ENCODE data around the gene C2orf81. TPM values are rescaled to one million over a fixed set of nuclear protein-coding genes. Genes with fewer than 3 reads are reported as not detected.

C2orf81 gene
- polyA plus RNA-seq, 5 donors: 3.0 to 7.8 (median 6.0) TPM

Other genes starting within 250 kb of the C2orf81 start
- 100 to 1,000 TPM in 1 of 5 donors, 10 to 100 TPM in 4; 71.8 to 106 (median 79.5) TPM for gene MOB1A, start 242.7 kb downstream of the C2orf81 start, polyA plus RNA-seq (ENCODE audit: insufficient read depth in 1 of 5, insufficient read length in 5 of 5, low replicate concordance in 1 of 5)
- 10 to 100 TPM; 13.1 to 17.7 (median 15.9) TPM for gene MTHFD2, start 223.0 kb downstream of the C2orf81 start, polyA plus RNA-seq (ENCODE audit: insufficient read depth in 1 of 5, insufficient read length in 5 of 5, low replicate concordance in 1 of 5)
- 1 to 10 TPM; 5.2 to 9.9 (median 8.5) TPM for gene SLC4A5, start 78.2 kb downstream of the C2orf81 start, polyA plus RNA-seq (ENCODE audit: insufficient read depth in 1 of 5, insufficient read length in 5 of 5, low replicate concordance in 1 of 5)
- 100 to 1,000 TPM; 125 to 167 (median 142) TPM for gene DCTN1, start 41.3 kb downstream of the C2orf81 start, polyA plus RNA-seq (ENCODE audit: insufficient read depth in 1 of 5, insufficient read length in 5 of 5, low replicate concordance in 1 of 5)
- gene WDR54, start 111 bp upstream of the C2orf81 start, polyA plus RNA-seq (ENCODE audit: insufficient read depth in 1 of 5, insufficient read length in 5 of 5, low replicate concordance in 1 of 5): 10 to 100 TPM; 28.5 to 40.4 (median 36.6) TPM
- 10 to 100 TPM; 43.1 to 61.5 (median 54.6) TPM for gene RTKN, start 20.3 kb upstream of the C2orf81 start, polyA plus RNA-seq (ENCODE audit: insufficient read depth in 1 of 5, insufficient read length in 5 of 5, low replicate concordance in 1 of 5)
- gene INO80B, start 33.5 kb upstream of the C2orf81 start, polyA plus RNA-seq (ENCODE audit: insufficient read depth in 1 of 5, insufficient read length in 5 of 5, low replicate concordance in 1 of 5): 10 to 100 TPM; 21.4 to 37.0 (median 30.1) TPM
- 100 to 1,000 TPM in 4 of 5 donors, 10 to 100 TPM in 1; 95.7 to 134 (median 113) TPM for gene WBP1, start 36.8 kb upstream of the C2orf81 start, polyA plus RNA-seq (ENCODE audit: insufficient read depth in 1 of 5, insufficient read length in 5 of 5, low replicate concordance in 1 of 5)
- gene MOGS, start 43.8 kb upstream of the C2orf81 start, polyA plus RNA-seq (ENCODE audit: insufficient read depth in 1 of 5, insufficient read length in 5 of 5, low replicate concordance in 1 of 5): 10 to 100 TPM; 34.4 to 51.8 (median 45.7) TPM
- gene MRPL53, start 51.1 kb upstream of the C2orf81 start, polyA plus RNA-seq (ENCODE audit: insufficient read depth in 1 of 5, insufficient read length in 5 of 5, low replicate concordance in 1 of 5): 10 to 100 TPM; 37.7 to 68.9 (median 40.5) TPM
- 10 to 100 TPM; 13.0 to 18.1 (median 16.4) TPM for gene CCDC142, start 61.4 kb upstream of the C2orf81 start, polyA plus RNA-seq (ENCODE audit: insufficient read depth in 1 of 5, insufficient read length in 5 of 5, low replicate concordance in 1 of 5)
- 10 to 100 TPM; 32.8 to 38.1 (median 35.6) TPM for gene TTC31, start 61.5 kb upstream of the C2orf81 start, polyA plus RNA-seq (ENCODE audit: insufficient read depth in 1 of 5, insufficient read length in 5 of 5, low replicate concordance in 1 of 5)
- under 1 TPM; 0.22 to 0.94 (median 0.49) TPM for gene LBX2, start 78.0 kb upstream of the C2orf81 start, polyA plus RNA-seq (ENCODE audit: insufficient read depth in 1 of 5, insufficient read length in 5 of 5, low replicate concordance in 1 of 5)
- gene PCGF1, start 86.1 kb upstream of the C2orf81 start, polyA plus RNA-seq (ENCODE audit: insufficient read depth in 1 of 5, insufficient read length in 5 of 5, low replicate concordance in 1 of 5): 10 to 100 TPM; 20.6 to 28.2 (median 26.1) TPM
- gene TLX2, start 92.8 kb upstream of the C2orf81 start, polyA plus RNA-seq (ENCODE audit: insufficient read depth in 1 of 5, insufficient read length in 5 of 5, low replicate concordance in 1 of 5): under 1 TPM in 3 of 5 donors, not detected in 2; 0.06 to 0.14 (median 0.07) TPM
- gene DQX1, start 104.6 kb upstream of the C2orf81 start, polyA plus RNA-seq (ENCODE audit: insufficient read depth in 1 of 5, insufficient read length in 5 of 5, low replicate concordance in 1 of 5): 1 to 10 TPM in 1 of 5 donors, under 1 TPM in 4; 0.17 to 1.1 (median 0.26) TPM
- 100 to 1,000 TPM in 2 of 5 donors, 10 to 100 TPM in 3; 82.8 to 108 (median 98.9) TPM for gene AUP1, start 108.1 kb upstream of the C2orf81 start, polyA plus RNA-seq (ENCODE audit: insufficient read depth in 1 of 5, insufficient read length in 5 of 5, low replicate concordance in 1 of 5)
- 10 to 100 TPM; 30.2 to 37.6 (median 36.6) TPM for gene HTRA2, start 108.3 kb upstream of the C2orf81 start, polyA plus RNA-seq (ENCODE audit: insufficient read depth in 1 of 5, insufficient read length in 5 of 5, low replicate concordance in 1 of 5)
- 1 to 10 TPM; 7.9 to 9.9 (median 9.6) TPM for gene LOXL3, start 132.3 kb upstream of the C2orf81 start, polyA plus RNA-seq (ENCODE audit: insufficient read depth in 1 of 5, insufficient read length in 5 of 5, low replicate concordance in 1 of 5)
- 10 to 100 TPM in 2 of 5 donors, 1 to 10 TPM in 3; 7.7 to 11.8 (median 9.7) TPM for gene DOK1, start 133.1 kb upstream of the C2orf81 start, polyA plus RNA-seq (ENCODE audit: insufficient read depth in 1 of 5, insufficient read length in 5 of 5, low replicate concordance in 1 of 5)
- under 1 TPM; 0.22 to 0.48 (median 0.32) TPM for gene M1AP, start 226.7 kb upstream of the C2orf81 start, polyA plus RNA-seq (ENCODE audit: insufficient read depth in 1 of 5, insufficient read length in 5 of 5, low replicate concordance in 1 of 5)
- gene SEMA4F, start 232.6 kb upstream of the C2orf81 start, polyA plus RNA-seq (ENCODE audit: insufficient read depth in 1 of 5, insufficient read length in 5 of 5, low replicate concordance in 1 of 5): 1 to 10 TPM; 5.7 to 7.2 (median 6.7) TPM